HG03280 (cell line): Measurements from ENCODE around the gene RNF157.
A peak's percentile ranks its signal among the peaks of the same experiment; 100 is the strongest.
"Not testable (repeated sequence)": the region's sequence is repeated elsewhere in the genome, so short reads cannot be mapped to it uniquely, and the experiment has no call there.

Experiments used
- ATAC-seq: cut with Tn5 transposase; IDR thresholded peaks from one replicate; pipeline ENCODE4 v1.9.1; 2021; ENCODE audit warnings: mild to moderate bottlenecking, moderate library complexity; ENCODE audit not compliant: unreplicated experiment

The RNF157 gene

DNA sequence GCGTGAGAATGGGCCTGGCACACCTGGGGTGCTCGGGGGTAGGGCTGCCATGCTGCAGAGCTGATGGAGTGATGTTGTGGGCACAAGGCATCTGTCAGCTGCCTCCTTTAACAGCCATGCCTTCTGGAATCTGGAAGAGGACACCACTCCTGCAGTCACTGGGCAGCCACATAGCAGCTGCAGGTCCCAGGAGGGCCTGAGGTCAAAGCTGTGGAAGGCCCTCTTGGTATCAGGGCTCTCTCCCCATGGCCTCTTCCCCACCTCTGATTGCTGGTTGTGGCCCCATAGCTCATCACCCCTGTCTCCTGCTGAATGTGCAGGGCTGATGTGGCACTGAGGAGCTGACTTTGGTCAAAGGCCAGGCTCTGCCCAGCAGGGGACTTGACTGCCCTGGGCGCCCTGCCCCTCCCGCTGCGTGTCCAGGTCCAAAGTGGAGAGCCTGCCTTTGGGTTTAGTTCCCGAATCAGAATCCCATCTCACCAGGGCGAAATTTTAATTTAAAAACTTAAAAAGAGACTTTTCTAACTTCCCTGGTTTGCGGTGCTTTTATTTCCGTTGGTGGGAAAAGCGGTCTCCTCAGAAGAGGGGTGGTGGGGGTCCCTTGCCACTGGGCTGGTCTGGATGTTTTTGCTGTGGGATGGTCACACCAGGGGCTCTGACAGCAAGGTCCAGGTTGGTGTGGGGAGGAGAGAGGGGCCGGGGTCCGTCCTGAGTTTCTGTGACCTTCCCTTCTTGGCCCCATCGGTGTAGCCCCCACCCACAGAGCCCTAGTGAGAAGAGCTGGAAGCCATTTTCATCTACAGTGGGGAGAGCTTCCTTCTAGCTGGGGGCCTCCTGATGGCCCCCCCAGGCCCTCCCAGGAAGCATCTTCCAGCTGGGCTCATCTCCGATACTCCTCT is 30.7 kb upstream of the RNF157 start:
- ATAC-seq, result peak; percentile 1

DNA sequence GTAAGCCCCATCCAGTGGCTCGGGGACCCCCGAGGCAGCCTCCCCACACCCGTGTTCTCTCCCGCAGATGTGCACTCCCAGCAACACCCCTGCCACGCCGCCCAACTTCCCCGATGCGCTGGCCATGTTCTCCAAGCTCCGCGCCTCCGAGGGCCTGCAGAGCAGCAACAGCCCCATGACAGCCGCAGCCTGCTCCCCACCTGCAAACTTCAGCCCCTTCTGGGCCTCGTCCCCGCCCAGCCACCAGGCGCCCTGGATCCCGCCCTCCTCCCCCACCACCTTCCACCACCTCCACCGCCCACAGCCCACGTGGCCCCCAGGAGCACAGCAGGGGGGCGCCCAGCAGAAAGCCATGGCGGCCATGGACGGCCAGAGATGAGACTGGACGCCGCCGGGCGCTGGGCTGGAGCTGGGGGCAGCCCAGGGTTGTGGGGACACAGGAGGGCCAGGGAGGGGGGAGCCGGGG is 29.9 kb upstream of the RNF157 start:
- no peak for ATAC-seq

DNA sequence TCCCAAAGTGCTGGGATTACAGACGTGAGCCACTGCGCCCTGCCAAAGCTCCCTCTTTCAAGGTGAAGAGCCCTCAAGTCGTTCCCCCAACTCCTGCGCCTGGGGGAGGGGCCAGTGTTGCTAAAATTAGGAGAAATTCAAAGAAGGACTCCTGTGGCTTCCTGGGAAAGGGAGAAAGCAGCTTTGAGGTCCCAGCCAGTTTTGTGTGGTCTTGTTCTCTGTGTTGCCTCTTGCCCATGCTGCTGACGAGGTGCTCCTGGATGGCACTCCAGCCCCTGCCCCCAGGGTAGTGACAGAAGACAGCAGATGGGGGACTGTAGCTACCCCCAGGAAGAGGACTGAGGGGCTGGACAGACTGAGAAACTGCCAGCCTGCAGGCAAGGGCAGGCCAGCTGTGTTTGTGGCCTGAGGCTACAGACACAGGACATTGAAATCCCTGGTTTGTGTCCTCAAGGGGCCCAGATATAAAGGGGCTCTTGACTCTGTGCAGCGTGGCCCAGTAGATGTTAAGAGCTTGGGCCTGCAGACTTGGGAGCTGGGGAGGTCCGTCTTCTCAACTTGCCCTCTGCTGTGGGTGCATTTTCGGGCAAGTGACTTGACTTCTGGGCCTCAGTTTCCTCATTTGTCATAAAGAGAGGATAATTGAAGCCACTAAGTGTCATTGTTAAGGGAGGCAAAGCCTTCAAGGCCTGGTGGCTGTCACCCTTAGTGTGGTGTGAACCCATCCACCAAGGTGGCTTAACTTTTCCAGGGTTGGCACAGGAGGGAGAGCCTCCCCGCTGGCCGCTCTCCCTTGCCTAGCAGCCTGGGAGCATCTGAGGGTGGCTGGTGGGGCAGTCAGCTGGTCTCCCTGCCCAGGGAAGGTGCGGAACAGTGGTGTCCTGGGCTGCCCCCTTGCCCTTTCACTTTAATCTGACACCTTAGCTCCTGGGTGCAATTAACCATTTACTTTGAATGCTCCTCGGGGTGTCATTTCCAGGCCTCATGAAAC is 29.0 kb upstream of the RNF157 start:
- ATAC-seq, result no peak

DNA sequence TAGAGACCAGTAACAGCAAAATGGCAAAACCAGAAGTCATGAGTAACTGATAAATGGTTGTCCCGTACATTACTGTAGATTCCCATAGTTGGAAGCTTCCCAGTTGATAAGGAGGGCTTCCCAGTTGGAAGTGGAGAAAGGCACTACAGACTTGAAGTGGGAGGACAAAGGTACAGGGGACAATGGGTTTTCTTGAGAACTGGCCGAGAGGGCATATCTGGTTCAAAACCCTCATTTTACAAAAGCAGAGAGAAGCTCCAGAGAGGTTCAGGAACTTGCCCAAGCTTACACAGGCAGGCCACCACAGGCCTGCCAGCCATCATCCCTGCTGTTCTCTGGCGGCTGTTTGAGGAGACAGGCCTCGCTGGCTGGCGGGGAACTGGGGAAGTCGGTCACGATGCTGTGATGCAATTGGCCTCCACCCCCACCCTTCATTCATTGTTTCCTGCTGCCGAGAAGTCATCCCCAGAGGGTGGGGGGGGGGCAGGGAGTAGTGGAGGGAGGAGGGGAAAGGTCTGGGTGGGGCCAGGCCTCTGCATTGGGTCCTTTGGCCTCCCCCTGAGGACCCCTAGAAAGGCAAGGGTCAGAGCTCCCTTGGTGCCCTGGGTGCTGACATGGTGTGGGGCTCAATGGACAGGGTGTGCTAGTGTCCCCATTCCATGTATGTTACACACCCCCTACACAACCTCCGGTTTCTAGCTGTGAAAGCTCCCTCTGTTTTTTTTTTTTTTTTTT is 27.9 kb upstream of the RNF157 start:
- ATAC-seq, result no peak

DNA sequence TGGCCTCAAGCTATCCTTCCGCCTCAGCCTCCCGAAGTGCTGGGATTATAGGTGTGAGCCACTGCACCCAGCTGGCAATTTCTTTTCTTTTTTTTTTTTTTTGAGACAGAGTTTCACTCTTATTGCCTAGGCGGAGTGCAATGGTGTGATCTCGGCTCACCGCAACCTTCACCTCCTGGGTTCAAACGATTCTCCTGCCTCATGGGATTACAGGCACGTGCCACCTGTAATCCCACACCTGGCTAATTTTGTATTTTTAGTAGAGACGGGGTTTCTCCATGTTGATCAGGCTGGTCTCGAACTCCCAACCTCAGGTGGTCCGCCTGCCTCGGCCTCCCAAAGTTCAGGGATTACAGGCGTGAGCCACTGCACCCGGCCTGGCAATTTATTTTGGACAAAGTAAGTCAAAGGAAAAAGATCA is 27.3 kb upstream of the RNF157 start:
- not testable (repeated sequence) for ATAC-seq

DNA sequence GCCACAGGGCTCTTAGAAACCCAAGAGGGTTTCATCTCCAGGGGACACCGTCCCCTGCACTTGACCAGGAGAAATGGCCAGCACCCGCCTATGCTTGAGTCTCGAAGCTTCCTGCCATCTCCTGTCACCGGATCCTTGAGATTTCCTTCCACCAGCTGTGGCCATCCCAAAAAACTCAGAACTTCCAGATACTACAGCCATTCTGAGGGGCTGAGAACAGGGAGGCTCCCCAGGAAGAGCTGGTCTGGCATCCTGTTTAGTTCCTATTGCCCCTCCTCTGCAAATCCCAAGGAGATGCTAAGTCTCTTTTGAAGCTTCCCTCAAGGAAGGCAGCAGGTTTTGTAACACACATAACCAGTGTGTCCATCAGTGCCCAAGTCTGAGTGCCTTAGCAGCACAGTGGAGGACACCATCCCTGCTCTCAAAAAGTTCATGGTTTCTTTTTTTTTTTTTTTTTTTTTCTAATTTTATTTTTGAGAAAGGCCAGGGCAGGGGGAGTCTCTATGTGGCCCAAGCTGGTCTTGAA is 26.8 kb upstream of the RNF157 start:
- no peak for ATAC-seq

DNA sequence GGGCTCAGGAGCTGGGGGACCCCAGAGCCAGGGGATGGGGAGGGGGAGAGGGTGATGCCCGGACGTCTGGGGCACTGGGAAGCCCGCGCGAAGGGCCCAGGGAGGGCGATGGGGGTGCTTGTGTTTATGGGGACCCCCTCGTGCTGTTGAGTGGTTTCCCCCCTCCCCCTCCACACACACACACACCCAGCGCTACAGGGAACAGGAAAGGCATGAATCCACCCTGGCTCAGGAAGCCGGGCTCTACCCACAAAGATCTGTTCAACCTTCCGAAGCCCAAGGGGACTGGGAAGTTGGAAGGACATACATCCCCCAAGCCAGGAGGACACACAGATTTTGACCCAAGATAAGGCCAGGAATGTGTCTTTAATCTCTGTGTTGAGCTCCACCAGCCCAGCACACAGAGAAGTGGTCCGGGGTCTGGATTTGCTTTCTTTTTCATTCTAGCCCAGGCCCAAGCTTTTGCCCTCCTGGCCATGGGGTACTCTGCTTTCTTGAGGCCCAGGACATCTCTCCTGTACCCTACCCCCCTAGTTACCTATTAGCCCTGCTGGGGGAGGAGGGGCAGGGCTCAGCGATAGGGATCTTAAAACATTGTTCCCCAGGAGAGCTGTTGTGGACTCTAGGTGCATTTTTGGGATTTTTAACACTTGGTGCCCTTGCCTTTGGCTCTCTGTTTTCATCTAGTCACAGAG is 26.1 kb upstream of the RNF157 start:
- ATAC-seq, result no peak

DNA sequence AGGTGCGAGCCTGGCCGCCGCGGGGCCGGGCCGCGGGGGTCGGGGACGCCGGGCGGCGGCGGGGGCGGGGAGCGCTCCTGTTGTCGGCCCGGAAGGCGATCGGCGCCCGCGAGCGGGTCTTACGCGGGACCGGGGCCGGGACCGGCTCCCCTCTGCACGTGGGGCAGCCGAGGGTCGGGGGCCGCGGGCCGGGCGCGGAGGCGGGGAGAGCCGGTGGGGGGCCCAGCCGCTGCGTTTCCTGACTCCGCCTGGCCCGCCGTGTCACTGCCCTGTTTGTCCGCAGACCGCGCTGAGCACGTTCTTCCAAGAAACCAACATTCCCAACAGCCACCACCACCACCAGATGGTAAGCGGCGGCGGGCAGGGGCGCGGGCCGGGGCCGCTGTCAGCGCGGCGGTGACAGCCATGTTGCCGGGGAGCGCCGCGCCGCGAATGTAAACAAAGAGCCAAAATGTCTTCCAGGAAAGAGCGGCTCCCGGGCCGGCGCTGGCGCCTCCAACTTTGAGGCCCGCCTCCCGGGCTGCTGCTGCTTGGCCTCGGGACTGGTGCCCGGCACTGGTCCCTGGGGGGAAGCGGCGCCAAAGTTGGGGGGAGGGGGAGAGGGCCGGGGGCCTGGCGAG is 25.4 kb upstream of the RNF157 start:
- peak; percentile 0 for ATAC-seq

DNA sequence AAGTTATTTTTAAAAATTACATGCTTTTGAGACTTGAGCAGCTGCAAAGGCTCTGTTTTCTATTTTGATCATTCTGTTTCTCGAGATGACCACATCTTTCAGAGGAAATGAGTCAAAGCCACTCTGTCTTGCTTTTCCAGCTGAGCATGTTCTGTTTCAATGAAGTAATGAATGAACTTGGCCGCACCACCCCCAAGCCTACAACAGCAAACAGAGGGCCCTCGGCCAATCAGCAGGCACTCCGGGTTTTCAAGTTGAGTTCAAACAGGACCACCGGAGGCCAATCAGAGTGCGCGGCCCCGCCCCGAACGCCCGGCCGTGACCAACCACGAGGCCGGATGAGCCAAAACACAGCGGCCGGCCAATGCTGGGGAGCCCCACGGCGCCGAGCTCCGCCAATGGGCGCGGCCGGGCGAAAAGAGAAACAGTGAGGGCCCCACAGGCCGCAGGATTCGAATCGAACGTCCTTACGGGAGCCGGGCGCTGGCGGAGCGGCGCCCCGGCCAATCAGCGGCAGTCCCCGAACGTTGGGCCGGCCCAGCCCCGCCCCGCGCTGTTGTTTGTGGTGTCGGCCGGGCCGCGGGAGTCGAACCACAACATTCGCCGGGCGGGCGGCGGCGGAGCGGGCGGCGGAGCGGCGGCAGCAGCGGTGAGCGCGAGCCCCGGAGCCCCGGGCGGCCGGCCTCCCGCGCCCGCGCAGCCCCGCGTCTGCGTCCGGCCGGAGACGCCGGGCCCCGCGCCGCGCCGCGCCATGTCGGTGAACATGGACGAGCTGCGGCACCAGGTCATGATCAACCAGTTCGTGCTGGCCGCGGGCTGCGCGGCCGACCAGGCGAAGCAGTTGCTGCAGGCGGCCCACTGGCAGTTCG is 24.7 kb upstream of the RNF157 start, which contains the start of gene UBALD2:
UBALD2 (plus strand) TSS at position 594 of the 869 bp plus-strand sequence; CDS start at position 752, 158 bp downstream.
- ATAC-seq, result peak; percentile 76

DNA sequence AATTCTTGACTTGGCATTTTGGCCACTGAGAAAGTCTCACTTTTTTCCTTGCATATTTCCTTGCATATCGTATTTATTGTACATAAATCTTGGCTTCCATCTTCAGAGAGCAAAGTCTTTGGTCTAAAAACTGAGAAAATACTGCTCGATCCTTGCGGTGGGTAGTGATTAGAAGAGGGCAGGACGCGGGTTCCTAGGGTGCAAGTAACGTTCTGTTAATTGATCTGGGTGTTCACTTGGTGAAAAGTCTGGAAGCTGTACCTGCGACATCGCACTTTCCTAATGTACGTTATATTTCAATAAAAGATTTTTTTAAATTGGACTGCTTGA is 24.1 kb upstream of the RNF157 start:
- no peak for ATAC-seq

DNA sequence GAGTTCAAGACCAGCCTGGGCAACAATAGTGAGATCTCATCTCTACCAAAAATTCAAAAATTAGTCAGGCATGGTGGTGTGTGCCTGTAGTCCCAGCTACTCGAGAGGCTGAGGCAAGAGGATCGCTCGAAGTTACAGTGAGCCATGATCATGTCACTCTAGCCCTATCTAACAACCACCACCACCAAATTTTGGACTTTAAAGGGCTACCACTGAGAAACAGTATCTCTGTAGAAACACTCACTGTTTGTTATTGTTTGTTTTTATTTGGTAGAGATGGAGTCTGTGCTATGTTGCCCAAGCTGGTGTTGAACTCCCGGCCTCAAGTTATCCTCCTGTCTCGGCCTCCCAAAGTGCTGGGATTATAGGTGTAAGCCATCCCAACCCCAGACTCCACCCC is 23.6 kb upstream of the RNF157 start:
- ATAC-seq, result no peak

DNA sequence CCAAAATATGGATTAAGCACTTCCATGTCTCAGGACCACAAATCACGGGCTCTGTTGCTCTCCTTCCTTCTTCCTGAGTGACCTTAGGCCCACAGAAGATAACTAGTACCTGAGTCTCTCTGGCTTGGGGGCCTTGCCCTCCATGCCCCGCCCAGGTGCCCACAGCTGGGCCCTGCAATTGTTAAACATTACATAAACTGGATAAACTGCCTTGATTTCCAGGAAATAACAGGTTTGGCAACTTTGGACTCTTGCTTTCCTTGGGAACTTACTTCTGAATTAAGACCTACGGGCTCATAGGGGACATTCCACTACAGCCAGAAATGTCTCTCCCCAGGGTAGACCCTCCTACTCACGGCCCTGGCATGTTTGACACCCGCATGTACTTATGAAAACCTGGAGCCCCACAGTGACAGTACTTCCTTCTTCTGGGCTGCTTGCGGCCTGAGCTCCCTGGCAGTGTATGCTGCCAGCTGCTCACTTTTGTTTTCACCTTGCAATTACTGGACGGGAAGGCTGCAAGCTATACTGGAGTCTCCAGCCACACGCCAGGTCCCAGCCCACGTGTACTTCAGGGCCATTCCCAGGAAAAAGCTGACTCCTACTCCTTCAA is 22.5 kb upstream of the RNF157 start:
- ATAC-seq, result no peak

DNA sequence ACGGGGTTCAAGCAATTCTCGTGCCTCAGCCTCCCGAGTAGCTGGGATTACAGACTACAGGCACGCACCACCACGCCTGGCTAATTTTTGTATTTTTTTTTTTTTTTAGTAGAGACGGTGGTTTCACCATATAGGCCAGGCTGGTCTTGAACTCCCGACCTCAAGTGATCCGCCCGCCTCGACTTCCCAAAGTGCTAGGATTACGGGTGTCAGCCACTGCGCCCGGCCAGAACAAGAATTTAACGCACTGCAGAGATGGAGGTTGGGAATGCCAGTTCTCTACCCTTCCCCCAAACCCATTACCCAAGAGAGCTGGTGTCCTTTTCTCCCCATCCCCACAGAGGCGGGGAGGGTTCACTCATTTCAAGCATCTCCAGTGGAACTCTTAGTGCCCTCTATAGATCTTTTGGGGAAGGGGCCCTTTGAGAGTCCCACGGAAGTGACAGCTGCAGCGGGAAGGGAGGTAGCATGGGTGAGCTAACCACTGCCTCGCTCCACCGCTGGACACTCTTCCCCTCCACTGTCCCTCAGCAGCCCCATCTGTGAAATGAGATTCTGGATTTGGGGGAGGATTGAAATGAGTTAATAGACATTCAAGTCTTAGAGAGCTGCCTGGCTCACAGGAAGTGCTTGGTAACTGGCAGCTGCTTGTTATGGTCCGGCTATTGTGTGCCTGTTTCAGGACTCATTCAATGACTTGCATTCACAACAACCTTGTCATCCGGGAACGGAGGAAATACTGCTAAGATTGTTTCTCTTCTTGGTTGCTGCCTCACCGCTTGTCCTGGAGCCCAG is 21.3 kb upstream of the RNF157 start:
- no peak for ATAC-seq

DNA sequence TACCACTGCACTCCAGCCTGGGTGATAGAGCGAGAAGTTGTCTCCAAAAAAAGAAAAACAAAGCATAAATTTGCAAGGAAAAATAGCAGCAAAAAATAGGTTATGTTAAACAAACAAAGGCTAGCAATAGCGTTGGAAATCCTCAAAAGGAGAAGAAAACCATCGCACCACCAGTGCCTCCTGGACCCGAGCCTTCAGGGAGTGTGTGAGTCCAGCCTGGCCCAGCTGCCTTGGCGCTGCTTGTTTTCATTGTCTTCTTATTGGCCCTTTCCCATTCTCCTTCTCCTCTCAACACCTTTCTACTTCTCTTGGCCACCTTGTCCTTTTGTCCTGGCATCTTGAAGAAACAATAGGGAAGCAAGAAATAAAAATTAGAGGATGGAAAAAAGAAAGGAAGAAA is 20.4 kb upstream of the RNF157 start:
- ATAC-seq, result no peak

DNA sequence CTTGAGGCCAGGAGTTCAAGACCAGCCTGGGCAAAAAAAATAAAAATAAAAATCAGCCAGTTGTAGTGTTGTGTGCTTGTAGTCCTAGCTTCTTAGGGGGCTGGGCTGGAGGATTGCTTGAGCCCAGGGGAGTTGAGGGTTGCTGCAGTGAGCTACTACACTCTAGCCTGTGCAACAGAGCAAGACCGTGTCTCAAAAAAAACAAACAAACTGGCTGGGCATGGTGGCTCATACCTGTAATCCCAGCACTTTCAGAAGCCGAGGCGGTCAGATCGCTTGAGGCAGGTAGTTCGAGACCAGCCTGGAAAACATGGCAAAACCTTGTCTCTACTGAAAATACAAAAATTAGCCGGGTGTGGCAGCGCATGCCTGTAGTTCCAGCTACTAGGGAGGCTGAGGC is 19.9 kb upstream of the RNF157 start:
- no peak for ATAC-seq

DNA sequence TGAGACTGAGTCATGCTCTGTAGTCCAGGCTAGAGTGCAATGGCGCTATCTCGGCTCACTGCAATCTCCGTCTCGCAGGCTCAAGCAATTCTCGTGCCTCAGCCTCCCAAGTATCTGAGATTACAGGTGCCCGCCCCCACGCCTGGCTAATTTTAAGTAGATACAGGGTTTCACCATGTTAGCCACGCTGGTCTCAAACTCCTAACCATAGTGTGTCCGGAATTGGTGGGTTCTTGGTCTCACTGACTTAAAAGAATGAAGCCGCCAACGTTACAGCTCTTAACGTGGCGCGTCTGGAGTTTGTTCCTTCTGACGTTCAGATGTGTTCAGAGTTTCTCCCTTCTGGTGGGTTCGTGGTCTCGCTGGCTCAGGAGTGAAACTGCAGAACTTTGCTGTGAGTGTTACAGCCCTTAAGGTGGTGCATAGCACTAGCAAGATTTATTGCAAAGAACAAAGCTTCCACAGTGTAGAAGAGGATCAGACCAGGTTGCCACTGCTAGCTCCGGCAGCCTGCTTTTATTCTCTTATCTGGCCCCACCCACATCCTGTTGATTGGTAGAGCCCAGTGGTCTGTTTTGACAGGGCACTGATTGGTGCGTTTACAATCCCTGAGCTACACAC is 16.2 kb upstream of the RNF157 start:
- not testable (repeated sequence) for ATAC-seq
